CD4-positive, alpha-beta T cell treated with Interleukin-4 for 1 hour (primary cell): ENCODE data around the gene ABCB11.
"Not testable (repeated sequence)": the region's sequence is repeated elsewhere in the genome, so short reads cannot be mapped to it uniquely, and the experiment has no call there.

Source experiments
- DNase-seq, 2 donors: peaks; one replicate each; pipeline ENCODE4 v3.0.0-alpha.2; 2020 to 2022

Gene ABCB11

DNA sequence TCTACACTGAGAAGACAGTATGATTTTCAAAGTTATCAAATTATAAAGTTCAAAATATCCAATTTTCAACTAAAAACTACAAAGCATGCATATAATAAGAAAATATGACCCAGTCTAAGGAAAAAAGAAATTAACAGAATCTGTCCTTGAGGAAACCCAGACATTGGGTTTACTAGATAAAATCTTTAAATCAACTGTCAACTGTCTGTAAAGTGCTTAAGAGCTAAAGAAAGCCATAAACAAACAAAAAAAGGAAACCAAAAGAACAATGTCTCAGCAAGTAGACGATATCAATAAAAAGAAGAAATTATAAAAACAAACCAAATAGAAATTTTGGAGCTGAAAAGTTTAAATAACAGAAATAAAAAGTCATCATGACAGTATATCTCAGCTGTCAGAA, 10.5 kb upstream of the ABCB11 start:
- no peak for DNase-seq

DNA sequence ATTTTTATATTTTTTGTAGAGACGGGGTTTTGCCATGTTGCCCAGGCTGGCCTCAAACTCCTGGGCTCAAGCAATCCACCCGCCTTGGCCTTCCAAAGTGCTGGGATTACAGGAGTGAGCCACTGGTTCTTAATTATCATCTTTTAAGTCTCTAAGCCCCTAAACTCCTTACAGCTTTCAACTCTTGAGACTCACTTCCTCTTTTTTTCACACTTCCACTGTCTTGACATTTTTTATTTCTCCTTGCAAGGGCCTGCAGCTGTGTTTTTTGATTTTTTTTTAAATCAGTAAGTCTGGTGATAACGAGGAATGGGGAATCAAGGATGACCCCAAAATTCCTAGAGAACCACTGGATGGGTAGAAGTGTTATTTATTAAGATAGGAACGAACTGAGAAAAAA, 8.6 kb upstream of the ABCB11 start:
- DNase-seq = no peak

DNA sequence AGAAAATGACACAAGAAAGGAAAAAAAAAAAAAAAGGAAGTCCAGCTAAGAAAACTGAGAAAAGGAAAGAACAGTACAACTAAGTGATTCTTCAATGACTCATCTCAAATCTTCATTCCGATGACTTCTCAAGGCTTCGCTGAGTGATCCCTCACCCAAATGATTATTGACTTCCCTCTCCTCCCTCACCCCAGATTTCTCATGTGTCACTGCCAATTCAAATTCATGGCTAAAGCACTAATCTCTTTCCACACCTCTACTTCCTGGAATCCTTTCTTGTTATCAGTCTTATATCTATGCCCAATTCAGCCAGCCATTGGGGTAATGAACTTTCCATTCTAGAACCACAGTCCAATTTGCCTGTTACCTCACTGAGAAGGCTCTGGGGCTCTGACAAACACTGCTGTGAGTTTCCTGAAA, 7.2 kb upstream of the ABCB11 start:
- no peak for DNase-seq

DNA sequence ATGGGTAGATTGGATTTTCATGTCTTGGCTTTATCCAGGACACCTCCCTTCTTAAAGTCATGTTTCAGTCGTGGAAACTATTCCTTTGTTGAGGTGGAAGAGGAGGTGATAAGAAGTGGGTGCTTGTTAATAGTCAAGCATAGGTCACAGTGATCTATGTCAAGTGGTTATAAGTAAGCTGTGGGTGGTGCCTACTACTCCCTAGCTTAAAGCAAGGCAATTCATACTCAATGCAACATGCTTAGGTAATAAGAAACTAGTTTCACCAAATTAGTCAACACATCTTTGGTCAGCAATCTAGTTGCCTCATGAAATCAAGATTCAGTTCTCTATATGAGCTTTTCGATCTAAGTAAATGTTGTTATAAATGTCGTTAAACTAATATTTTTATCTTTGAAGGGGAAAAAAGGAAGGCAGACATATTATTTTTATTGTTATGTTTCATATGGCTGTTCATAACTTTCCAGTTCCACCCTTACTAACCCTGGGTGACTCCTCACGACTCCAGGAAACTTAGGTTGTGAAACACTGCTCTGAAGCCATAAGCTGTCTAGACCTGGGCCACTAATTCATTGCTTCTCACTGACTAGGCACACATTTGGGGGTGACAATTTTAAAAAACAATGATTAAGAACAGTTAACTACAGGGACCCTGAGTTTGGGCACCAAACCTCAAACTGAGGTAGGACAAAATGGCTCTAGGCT, 5.8 kb upstream of the ABCB11 start:
- no peak for DNase-seq

GRCh38 chr2:169035887-169036286, 4.8 kb upstream of the ABCB11 start:
- no peak for DNase-seq

GRCh38 chr2:169034984-169035544, 3.9 kb upstream of the ABCB11 start:
- DNase-seq = no peak

GRCh38 chr2:169034256-169034655, 3.1 kb upstream of the ABCB11 start:
- DNase-seq = no peak

DNA sequence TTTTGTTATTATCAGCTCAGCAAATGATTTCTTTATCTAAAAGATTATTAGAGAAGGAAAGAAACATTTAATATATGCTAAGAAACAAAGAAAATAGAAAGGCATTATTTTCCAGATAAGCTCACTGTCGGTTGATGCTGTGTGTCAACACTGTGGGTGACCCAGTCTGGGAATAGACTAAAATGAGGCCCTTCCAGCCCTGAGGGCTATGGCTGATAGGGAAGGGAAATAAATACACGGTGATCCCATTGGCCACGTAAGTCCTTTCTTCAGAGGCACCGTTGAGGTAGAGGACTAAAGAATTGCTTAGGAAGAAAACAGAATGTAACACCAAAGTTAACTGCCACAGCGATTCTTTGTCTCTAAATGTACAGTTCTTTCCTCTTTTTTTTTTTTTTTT, 1.8 kb downstream of the ABCB11 start:
- no peak for DNase-seq

GRCh38 chr2:169027234-169027633, 3.9 kb downstream of the ABCB11 start:
- no peak for DNase-seq

GRCh38 chr2:169026056-169026455, 5.1 kb downstream of the ABCB11 start:
- no peak for DNase-seq

GRCh38 chr2:169023161-169023560, 8.0 kb downstream of the ABCB11 start:
- DNase-seq = no peak

- DNase-seq = no peak
These were observed 12.7 kb downstream of the ABCB11 start for GRCh38 chr2:169018390-169018789.

DNA sequence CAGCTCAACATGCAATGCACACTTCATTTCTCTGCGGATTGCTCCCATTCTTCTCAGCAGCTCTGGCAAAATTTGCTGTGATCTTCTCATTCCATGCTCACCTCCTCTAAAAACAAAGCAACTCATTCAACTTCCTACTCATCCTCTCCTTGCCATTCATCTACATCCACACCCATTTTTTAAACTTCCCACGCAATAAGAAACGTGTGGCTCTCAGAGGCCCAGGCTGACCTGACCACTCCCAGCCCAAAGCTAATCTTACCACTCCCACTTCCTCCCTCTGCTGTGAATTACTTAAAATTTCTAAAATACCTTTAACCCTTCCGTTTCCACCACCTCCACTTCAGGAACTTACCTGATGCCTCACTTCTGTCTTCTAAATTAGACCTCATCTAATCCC, 15.2 kb downstream of the ABCB11 start:
- no peak for DNase-seq

DNA sequence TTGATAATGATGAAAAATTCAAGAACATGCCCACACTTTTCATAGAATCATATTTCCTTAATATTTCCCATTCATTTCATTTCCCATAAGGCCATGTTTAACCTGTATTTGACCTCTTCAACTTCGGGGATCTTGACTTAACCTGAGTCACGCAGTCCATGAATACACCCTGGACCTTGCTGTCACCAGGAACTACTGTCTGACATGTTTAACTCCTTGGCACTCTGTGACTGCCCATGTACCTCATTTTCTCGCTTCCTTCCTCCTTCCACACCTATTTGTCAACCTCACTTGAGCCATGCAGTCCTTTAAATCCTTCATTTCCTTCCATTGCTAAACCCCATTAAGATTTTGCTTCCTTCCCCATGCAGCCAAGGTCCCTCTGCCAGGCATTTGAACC, 16.3 kb downstream of the ABCB11 start:
- DNase-seq = no peak

DNA sequence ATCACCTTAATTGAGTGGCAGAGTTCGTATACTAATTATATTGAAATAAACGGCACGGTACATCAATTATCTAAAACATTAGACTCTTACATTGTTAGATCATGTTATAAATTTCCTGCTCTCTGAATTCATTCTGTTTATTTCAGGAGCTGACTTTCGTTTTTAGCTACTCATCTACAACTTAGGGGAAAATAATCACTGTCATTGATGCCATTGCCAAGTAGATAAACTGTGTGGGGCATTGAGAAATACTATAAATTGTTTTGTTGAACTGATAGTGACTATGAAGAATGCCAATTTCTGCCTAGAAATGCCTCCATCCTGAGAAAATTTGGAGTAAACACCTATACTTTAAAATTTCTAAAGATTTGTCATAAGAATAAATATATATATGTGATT, 17.5 kb downstream of the ABCB11 start:
- no peak for DNase-seq

DNA sequence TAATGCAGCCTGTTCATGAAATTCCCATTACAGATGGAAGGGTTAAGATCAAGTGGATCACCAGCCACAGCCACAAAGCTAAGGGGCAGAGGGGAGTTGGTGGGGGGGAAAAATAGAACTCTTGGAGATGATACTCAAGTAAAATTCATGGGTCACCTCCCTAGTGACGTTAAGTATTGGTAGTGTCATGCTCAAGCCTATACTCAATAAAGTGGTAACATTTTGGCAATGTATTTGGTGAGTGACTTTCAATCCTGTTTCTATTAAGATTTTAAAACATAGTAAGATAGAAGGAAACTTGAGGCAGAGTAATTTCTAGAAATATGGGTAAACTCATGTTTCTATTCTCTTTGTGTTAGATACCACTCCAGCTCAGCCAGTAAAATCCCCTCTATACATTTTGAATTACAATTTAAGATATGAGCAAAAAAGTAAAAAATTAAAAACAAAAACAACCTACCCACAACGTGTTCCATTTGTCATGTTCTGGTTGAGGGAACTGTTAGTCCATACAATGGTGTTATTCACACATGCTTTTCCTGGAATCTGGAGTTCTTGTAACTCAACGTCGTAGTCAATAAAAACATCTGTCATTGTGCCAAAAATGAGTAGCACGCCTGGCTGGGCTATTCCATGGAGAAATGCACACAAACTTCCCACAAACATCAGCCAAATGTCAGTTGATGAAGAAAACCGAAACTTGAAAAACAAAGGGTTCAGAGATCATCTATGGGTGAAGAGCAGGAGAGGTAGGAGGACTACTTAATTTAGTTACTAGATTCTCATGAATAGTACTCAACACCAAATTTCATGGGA, 18.1 kb downstream of the ABCB11 start:
- DNase-seq = no peak

GRCh38 chr2:169012191-169012792, 18.8 kb downstream of the ABCB11 start:
- DNase-seq = not testable (repeated sequence)

GRCh38 chr2:169011698-169012097, 19.4 kb downstream of the ABCB11 start:
- DNase-seq = no peak

DNA sequence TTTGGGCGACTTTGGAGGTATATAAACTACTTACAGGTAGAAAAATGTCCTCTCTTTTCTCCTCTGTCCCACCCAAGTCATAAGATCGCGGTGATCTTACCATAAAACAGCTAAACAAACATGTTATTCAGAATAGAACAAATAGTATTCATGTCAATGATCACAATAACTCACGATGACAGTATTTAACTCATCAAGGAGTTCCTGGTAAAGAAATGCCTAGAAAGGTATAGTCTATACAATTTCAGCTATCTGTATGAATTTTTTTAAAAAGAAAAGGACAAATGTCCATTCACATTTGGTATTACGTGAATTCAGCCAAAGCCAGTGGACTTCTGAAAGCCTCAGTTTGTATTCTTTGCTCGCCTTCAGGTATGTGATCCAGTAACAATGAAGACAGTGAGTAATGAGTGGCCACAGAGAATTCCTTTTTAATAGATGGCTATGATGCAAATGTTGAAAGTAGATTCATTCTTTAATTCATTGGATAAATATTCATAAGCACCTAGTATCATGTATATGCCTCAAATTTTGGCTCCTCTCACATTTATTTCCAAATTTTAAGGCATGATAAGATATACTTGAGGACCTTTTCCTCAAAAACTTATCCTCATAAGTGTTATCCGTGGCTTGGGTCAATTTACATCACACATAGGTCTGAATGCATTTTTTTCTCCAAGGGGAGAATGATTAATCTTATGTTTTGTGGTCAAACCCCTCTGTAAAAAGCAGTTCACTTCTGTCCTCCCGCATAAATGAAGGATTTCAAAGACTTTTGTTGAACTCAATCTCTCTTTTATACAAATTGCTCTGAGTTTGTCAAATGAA, 20.3 kb downstream of the ABCB11 start:
- DNase-seq = no peak

- no peak for DNase-seq
These were observed 21.1 kb downstream of the ABCB11 start for GRCh38 chr2:169009865-169010579.

- DNase-seq = no peak
These were observed 23.2 kb downstream of the ABCB11 start for GRCh38 chr2:169007941-169008340.

- DNase-seq = no peak
These were observed 23.8 kb downstream of the ABCB11 start for GRCh38 chr2:169007356-169007755.
